ENCODE measurements around the gene GPR179.

GPR179 gene

DNA sequence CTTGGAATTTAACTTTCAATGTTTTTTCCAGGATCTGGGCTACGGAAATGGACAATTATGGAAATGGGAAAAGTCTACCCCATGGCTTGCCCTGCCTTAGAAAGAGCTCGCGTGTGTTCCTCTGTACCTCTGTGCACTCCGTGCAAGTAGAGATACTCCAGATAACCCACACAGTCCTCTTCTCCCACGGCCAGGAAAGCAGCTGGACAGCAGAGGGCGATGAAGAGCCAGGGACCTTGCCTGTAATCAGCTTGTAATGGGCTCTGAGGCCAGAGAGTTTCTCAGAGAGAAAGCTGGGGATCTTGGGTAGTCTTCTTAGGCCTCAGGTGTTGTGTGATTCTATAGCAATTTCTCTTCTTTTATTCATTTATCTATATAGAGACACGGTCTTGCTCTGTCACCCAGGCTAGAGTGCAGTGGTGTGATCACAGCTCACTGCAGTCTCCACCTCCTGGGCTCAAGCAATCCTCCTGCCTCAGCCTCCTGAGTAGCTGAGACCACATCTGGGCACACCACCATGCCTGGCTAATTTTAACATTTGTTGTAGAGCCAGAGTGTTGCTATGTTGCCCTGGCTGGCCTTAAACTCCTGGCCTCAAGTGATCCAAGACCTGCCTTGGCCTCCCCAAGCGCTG, 5.5 kb upstream of the GPR179 start:
- DNase-seq (ENCODE audit: low spot score), result peak; percentile 77

DNA sequence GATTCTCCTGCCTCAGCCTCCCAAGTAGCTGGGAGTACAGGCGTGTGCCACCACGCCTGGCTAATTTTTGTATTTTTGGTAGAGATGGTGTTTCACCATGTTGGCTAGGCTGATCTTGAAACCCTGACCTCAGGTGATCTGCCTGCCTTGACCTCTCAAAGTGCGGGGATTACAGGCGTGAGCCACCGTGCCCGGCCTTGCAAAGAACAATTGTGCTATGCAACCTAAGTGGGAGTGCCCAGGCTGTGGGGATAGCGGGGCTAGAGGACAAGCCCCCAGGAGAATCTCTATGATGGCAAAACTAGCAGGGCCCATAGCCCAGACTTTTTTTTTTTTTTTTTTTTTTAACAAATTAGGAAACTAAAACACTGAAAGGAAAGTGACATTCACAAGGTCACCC, 2.0 kb upstream of the GPR179 start:
- DNase-seq (ENCODE audit: low spot score), result no peak

DNA sequence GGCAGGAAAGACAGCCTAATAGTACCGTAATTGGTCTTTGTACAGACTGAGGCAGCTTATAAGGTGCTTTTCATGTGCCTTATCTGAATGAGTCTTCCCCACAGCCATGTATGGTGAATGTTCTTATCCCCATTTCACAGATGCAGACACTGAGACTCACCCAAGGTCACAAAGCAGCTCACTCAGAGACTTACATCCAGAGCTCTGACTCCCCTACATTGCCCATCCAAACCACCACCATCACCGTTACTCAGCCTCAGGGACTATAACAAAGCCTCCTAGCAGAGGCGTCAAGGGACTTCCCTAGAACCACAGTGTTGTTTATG, 627 bp upstream of the GPR179 start:
- no peak for DNase-seq (ENCODE audit: low spot score)

DNA sequence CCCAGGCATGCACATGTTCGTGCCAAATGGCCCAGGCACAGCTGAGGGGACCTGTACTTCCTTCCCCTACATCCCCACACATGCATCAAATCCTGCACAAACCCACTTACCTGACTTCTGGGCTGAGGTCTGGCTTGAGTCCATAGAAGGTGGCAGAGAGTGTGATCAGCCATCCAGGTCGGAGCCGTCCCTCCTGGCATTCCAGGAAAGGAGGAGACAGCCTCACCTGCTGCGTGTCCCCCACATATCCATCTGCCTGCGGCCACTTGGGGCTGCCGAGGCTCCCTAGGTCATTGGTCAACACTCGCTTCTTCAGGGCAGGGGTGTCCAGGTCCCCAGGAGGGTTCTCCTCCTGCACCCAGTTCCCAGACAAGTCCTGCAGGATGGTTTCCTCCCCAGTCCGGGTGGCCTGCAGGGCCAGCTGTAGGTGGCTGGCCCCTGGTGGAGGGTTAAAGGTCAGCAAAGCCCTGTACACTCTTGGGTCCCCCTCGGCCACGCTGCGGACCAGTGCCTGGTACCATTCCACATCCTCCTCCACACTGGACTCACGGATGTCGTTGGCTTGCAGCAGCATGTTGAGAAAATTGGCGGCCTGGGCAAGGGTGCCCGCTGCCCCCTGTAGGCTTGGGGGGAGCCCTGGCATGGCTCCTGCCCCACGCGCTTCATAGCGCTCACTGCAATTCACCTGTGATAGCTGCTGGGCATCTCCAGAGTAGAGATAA, 709 bp downstream of the GPR179 start:
- DNase-seq (ENCODE audit: low spot score), result no peak

DNA sequence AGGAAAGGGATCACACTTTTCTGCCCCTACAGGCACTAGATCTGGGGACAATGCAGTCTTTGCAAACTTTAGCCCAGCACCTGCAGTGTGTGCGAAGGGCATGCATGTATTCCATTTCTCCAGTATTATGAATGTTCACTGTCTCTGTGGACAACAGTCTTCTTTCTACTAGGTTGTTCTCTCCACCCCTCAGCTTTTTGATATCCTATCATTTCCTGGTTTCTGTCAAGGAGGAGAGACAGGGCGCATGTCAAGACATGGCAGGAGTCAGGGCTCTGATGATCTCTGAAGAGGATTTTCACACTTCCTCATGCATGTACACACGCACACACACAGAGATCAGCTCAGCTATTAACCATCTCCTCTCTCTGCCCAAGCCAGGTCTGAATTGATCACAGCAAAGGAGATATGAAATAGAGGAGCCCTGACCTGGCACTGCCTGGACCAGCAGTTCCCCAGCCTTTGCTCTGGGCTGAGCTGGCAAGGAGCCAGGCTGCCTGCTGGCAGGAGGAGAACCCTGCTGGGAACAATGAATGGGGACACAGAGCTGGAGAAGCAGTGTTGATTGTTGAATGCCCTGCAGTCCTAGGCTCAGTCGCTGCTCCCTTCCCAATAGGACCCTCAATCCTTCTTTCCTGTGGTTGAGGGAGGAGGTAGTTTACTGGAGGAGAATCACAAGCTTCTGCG, 2.6 kb downstream of the GPR179 start:
- no peak for DNase-seq (ENCODE audit: low spot score)

DNA sequence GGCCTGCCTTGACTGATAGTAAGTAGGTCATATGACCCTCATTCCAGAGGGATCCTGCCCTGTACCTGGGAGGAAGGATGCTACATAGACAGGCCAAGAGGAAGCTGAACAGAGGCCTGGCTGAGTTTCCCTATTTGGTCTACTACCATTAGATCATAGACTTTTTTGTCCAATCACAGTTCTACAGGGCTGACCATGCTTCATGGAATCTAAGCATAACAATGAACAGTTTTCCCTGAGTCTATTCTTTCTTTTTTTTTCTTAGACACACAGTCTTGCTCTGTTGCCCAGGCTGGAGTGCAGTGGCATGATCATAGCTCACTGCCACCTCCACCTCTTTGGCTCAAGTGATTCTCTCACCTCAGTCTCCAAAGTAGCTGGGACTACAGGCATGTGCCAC, 3.9 kb downstream of the GPR179 start:
- DNase-seq (ENCODE audit: low spot score), result no peak

DNA sequence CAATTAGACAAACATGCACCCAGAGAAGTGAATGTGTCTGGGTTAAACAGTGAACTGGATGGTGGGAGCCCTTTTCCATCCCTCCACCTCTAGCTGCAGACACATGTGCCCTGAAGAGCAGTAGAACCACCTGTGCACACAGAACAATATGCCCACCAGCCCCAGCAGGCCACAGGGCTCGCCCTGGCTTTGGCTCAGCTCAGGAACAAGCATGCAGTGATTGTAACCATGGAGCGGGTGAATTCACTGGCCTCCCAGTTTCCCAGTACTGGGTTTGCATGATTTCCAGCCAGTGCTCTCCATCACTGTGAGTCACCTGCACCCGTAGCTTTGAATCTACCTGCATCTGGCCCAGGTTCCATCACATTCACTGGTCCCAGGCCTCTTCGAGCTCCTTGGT, 5.2 kb downstream of the GPR179 start:
- no peak for DNase-seq (ENCODE audit: low spot score)

DNA sequence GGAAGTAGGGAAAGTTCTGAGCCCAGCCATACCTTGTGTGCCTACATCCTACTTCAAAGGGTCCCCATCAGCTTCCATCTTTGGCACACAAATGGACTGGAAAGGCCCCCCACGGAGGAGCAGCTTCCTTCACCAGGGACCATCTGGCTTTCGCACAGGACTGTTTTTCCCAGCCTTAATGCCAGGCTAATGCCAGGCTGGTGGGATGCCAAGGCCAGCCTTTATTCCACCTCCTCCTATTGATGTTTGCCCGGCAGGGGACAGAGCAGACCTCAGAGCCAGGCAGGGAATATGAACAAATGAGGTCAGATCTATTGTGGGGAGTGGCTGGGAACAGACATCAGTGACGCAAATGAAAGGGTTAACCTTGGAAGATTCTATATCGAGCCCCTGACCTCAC, 5.7 kb downstream of the GPR179 start:
- no peak for DNase-seq (ENCODE audit: low spot score)

DNA sequence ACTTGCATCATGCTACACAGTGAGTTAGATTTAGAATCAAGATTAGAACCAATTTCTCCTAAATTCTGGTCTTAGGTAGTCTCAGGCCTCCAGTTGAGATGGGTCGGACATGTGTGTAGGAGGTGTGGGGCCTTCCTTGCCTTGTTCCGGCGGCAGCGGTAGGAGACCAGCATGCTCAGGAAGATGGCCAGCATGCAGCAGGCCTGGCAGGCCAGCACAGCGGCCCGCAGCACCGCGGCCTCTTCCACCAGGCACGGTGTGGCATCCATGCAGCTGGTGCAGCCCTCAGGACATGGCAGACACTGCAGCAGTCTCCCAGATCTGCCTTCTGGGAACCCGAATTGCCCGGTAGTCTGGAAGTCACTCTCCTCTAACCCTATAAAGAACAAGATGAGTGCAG, 6.9 kb downstream of the GPR179 start:
- no peak for DNase-seq (ENCODE audit: low spot score)

DNA sequence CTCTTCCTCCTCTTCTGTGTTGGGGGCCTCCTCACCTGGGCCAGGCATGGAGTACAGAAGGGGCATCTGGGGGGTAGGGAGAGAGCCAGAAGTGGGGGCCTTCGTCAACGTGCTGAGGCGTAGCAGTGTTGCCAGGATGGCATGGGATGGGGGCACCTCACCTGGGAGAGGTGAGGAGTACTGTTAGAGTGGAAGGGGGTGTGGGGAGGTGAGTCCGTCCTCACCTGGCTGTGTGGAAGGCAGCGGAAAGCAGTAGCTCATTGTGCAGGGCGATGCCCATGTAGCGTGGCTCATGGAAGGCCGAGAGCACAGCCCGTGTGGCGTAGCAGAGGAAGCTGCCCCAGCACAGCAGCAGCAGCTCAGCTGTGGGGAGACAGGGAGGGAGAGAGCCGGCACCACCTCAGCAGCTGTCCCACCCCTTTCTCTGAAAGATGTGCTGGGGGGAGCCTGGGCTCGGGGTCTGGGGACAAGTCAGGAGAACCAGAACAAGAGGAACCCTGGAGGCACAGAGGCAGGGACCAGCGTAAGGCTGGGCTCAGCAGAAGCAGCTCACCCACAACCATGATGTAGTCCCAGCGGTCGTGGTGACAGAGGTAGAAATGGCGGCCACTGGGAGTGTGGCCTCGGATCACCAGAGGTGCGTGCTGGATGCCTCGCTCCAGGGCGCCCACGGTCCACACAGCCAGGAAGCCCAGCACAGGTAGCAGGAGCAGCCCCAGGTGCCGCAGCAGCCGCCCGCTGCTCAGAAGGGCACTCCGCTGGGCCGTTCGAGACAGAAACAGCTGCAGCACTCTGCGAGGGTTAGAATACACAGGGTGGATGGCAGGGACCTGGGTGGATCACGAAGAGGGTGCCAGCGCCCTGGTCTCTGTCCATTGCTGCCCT, 9.0 kb downstream of the GPR179 start:
- DNase-seq (ENCODE audit: low spot score), result no peak

DNA sequence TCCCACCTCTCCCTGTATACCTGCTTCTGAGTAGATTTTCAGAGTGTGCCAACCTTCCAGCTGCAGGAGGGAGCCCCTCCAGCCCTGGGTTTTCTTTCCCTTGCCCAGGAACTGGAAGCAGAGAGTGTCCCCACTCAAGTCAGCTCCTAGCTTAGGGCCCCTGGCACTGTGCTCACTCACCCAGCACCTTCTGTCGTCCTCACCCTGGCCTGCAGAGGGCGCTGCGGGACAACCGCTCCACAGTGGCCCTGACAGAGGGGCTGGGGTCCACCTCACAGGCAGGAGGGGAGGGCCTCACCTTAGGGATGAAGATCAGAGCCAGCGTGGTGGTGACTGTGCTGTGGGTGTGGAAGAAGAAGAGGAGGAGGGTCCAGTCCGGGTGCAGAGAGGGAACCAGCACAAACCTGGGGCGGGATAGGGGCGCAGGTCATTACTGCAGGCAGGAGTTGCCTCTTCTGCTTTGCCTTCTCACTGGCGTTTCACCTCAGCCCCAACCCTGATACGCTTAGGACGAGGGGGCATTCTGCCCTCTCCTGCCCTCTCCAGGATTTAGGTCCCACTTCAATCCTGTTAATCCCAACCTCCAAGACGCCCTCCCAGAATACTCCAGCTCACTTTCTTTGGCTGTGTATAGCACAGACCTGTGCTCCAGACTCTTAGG, 10.0 kb downstream of the GPR179 start:
- DNase-seq (ENCODE audit: low spot score), result peak; percentile 47

DNA sequence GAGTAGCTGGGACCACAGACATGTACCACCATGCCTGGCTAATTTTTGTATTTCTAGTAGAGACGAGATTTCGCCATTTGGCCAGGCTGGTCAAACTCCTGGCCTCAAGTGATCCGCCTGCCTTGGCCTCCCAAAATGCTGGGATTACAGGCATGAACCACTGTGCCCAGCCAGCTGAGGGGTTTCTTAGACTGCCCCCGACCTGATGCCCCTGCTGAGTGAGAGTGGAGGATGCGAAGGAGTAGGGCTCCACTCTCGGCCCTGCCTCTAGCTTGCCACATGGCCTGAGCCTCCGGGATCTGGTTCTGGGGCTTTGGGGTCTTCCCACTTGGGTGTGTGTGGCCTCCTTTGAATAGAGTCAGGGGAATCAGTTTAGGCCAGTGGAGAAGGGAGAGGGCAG, 11.0 kb downstream of the GPR179 start:
- no peak for DNase-seq (ENCODE audit: low spot score)

DNA sequence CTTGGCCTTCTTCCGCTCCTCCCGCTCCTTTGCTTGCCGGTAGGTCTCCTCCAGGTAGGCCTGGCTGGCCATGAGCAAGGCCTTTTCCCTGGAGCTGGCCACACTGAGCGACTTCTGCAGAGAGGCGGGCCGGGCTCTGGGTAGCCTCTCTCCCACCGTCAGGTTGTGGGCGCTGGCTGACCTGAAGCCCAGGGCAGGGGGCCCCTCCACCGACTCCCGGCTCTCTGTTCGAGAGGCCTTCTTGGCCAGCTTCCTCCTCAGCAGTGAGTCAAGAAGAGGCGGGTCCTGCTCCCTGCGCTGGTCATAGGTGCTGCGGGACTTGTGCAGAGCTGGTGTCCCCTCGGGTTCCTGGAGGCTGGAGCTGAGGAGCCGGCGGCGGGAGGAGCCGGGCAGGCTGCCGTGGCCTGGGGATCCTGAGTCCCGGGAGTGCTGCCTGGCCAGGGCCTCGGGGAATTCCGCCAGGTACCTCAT, 12.8 kb downstream of the GPR179 start:
- no peak for DNase-seq (ENCODE audit: low spot score)

DNA sequence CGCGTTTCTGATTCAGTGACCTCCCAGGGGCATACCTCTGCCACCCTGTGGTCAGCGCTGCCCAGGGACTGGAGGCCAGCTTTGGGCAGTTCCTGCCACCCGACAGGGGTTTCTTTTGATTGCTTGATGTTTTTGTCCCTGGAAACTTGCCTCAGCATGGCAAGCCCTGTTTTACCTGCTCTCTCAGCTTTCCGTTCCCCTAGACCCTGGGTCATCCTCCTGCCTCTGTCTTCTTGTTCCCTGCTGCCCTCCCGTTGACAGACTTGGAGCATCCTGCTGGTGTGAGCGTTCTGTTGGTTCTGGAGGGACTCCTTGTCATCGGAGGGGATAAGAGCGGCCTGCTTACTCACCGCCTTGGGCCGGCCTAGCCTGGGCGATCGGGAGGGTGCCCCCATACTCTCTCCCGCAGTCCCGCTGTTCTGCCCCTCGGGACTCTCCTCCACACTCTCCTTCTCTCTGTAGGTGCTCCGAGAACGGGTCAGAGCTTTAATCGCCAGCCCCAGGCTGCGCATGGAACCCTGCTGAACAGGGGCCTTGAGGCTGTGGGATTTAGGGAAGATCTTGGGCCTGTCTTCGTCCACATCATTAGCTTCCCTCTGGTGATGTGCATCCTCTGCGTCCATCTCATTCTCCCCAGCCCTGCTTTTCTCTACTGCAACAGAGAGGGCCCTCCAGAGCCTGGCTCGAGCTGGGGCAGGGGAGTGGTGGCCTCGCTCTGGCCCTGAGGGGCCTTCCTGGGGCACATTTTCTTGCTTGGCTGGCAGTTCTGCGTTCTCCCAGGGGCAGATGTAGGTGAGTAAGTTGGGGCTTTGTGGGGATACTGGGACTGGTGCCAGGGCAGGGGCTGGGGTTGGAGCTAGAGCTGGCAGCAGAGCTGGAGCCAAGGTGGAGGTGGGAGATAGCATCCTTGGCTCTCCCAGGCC, 13.7 kb downstream of the GPR179 start:
- DNase-seq (ENCODE audit: low spot score), result no peak

DNA sequence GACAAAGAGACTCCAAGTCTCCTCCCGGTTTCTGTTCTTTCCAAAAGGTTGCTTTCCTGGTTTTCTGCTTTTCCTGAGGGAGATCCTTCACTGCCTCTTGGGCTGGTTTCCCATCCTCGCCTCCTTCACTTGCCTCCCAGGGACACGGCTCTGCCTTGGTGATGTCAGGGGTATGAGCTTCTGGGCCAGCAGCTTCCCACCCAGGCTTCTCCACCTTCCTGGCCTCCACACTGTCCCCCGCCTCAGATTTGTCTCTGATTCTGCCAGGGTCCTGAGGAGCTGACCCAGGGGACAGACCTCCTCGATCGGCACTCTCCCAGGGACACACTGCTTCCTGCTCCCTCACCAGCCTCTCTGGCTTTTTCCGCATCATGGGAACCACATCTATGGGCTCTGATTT, 14.5 kb downstream of the GPR179 start:
- no peak for DNase-seq (ENCODE audit: low spot score)

DNA sequence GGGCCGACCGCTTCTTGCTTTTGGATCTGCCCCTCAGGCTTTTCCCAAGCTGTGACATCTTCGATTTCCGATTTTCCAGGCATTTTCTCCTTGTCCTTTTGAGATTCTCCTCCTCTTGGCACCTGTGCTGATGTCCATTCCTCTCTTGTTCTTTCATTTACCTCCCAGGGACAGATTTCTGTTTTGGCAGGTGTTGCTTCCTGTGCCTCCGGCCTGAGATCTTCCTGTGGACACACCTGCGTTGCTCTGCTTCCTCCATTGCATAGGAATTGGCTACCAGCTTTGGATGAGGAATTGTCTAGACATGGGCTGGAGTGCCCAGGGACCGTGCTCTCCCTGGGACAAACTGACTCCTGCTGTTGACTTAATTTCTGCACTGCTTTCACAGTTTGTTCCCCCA, 15.1 kb downstream of the GPR179 start:
- no peak for DNase-seq (ENCODE audit: low spot score)

DNA sequence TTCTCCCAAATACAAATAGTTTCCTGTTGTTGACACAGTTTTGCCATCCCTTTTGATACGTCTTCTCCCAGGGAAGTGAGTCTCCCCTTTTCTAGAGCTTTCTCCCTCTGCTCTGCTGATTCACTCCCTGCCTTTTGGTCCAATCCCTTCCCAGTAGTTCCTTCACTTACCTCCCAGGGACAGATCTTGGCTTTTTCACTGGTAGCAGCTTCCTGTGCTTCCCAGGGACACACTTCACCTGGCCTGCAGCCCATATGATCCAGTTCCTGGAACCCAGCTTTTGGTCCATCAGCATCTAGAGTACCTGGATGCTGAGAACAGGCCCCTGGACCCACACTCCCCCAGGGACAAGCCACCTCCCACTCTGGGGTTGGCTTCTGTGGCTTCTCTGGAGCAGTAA, 15.8 kb downstream of the GPR179 start:
- DNase-seq (ENCODE audit: low spot score), result no peak

DNA sequence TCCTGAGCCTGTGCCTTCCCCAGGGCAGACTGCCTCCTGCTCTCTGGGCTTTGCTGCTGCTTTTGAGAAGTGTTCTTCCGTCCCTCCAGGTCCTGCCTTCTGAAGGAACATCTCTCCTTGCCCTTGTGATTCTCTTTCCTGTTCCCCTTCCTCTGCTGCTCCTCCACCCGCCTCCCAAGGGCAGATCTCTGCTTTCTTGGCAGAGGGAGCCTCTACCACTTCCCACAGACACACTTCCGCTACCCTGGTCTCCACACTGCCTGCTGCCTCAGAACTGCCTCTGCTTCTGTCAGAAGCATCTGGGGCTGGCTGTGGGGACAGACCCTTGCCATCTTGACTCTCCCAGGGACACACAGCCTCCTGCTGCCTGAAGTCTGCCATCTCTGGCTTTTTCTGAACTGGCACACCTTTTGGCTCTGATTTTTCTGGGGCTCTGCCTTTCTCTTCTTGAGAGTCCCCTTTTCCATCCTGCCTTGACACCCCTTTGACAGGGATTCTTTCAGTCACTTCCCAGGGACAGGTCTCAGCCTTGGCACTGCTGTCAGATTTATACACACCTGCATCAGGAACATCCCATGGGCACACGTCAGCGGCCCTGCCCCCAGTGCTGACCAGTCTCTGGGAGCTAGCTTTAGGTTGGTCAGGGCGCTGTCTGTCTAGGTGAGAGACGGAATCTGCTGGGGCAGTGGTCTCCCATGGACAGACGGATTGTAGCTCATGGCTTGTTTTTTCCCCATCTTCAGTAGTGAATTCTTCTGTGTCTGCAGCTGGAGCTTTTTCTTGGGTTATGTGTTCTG, 16.6 kb downstream of the GPR179 start:
- DNase-seq (ENCODE audit: low spot score), result no peak

DNA sequence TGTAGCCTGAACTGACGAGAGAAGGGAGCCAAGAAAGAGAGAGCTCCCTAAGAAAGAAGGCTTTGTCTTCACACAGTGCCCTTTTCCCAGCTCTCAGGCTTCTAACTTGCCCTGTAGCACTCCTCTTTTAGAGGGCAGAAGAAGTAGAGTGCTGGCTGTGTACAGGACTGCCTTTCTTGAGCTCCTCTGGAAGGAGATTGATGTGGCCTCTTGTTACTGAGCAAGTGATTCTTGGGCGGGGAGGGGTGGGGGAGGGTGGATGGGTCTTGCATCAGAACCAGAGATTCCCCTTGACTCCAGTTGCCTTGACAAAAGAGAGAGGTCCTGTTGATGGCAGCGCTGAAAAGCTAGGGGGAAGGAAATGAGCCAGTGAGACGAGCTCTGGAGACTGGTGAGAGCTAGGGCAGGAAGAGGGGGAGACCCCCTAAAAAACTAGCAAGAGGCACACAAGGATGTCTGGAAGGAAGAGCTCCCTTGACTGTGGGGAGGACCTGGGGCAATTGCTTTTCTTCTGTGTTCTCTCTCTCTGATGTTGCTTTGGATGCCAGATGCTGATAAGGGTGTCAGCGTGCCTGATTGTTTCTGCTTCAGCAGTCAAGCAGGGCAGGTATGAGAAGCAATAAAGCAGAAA, 18.4 kb downstream of the GPR179 start:
- no peak for DNase-seq (ENCODE audit: low spot score)

DNA sequence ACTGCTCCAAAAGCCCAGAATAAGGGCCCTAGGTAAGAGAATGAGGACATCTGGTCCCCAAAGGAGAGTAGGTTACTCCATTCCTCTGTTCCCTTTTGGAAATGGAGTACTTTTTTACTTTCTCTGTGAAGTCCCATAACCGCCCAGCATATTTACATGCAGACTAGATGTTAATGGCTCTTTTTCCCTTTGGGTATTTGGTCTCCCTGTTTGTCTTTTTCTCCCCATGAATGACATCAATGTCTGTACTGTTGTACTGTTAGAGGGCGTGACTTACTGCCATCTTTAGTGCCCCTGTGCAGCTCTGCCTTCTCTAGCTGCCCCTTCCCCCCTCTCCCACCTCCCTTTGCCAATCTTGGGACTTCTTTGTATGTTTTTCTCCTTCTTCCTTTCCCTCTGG, 19.0 kb downstream of the GPR179 start:
- DNase-seq (ENCODE audit: low spot score), result no peak
